ENCODE results near the gene AP1S1. TPM values are rescaled to one million over a fixed set of nuclear protein-coding genes. Genes with fewer than 3 reads are reported as not detected.

AP1S1 gene
- total and polyA plus RNA-seq, 9 of the 15 experiments (the other 6 are each of a cell fraction or from before 2014, with no cell fraction given) = 4.4 to 149 (median 89.4) TPM

- TF ChIP-seq DACH1 (IDR thresholded peaks at IDR 0.05; ENCODE audit: partially characterized antibody) (peak; percentile 76), MECOM (CRISPR knock-in tag; IDR thresholded peaks at IDR 0.05) (0 out of 2 replicates have a peak, but pooled peaks have one; percentile 13), SRSF3 (IDR thresholded peaks at IDR 0.05; ENCODE audit: insufficient read depth, low read length) (no peak), ZNF232 (CRISPR knock-in tag; IDR thresholded peaks at IDR 0.05) (peak; percentile 98), AFF4 (CRISPR knock-in tag; IDR thresholded peaks at IDR 0.05) (peak; percentile 97; the same call in 1 of the 2 replicates), ATF7 (IDR thresholded peaks at IDR 0.05) (peak; percentile 98), KDM4B (IDR thresholded peaks at IDR 0.05; ENCODE audit: borderline replicate concordance in 2 of 2, low read depth in 1 of 2) (0 out of 4 replicates have a peak, but pooled peaks of 1 of the 2 experiments have one; percentile 55), NFE2L1 (tag; IDR thresholded peaks at IDR 0.05; ENCODE audit: borderline replicate concordance, low read depth) (no peak), DMBX1 (CRISPR knock-in tag; IDR thresholded peaks at IDR 0.05; ENCODE audit: borderline replicate concordance) (peak; percentile 88; the same call in 1 of the 2 replicates), BMI1 (IDR thresholded peaks at IDR 0.05; ENCODE audit: low read length) (0 out of 2 replicates have a peak, but pooled peaks have one; percentile 12), MYNN (IDR thresholded peaks at IDR 0.05) (peak; percentile 31; the same call in 1 of the 2 replicates), MYNN (CRISPR knock-in tag; IDR thresholded peaks at IDR 0.05) (no peak), FOXM1 (IDR thresholded peaks at IDR 0.05; ENCODE audit: low read depth) (no peak), FOXM1 (CRISPR knock-in tag; IDR thresholded peaks at IDR 0.05; ENCODE audit: low read depth) (peak; percentile 99), PHF21A (IDR thresholded peaks at IDR 0.05; ENCODE audit: borderline replicate concordance, low read depth) (peak; percentile 82; the same call in 1 of the 2 replicates), ZBTB33 (CRISPR knock-in tag; IDR thresholded peaks at IDR 0.05) (peak; percentile 84), NFXL1 (CRISPR knock-in tag; IDR thresholded peaks at IDR 0.05) (no peak), FIP1L1 (IDR thresholded peaks at IDR 0.05; ENCODE audit: low read depth, low read length, poor library complexity, severe bottlenecking) (peak; percentile 90), ZFP36 (IDR thresholded peaks at IDR 0.05; ENCODE audit: low read depth, low read length, partially characterized antibody) (peak; percentile 59), FOXA1 (IDR thresholded peaks at IDR 0.05; ENCODE audit: borderline replicate concordance) (no peak), ZNF589 (CRISPR knock-in tag; IDR thresholded peaks at IDR 0.05; ENCODE audit: low read depth) (peak; percentile 86), ZZZ3 (IDR thresholded peaks at IDR 0.05) (no peak), STAT5B (CRISPR knock-in tag; IDR thresholded peaks at IDR 0.05) (no peak)
Measured at GRCh38 chr7:101165075-101165957, 11.0 kb downstream of the AP1S1 start, which contains the start of gene VGF (continued).
